Esophagus squamous epithelium (tissue), 4 donors: Measurements from ENCODE around the gene CFAP57.

ENCODE experiments used
- CTCF ChIP-seq, 6 experiments: fragments of 450-650 bp in 4 of 6; fragments of 200-600 bp in 2 of 6; sonication (generic) in 2 of 6; IDR thresholded peaks; one replicate each; pipeline ENCODE4 v1.5.1; 2016 to 2019; ENCODE audit warnings: antibody characterized with exemption in 6 of 6, mild to moderate bottlenecking in 4 of 6, moderate library complexity in 4 of 6
- POLR2A ChIP-seq, 4 donors: fragments of 450-650 bp; IDR thresholded peaks; one replicate each; pipeline ENCODE4 v1.6.1; 2017; ENCODE audit warnings: antibody characterized with exemption in 4 of 4, mild to moderate bottlenecking in 4 of 4, moderate library complexity in 3 of 4

- TF ChIP-seq CTCF (IDR thresholded peaks at IDR 0.05) (no peak), POLR2A (IDR thresholded peaks at IDR 0.05) (no peak)
Measured at GRCh38 chr1:43233631-43234030, 61.5 kb downstream of the CFAP57 start.
